ENCODE results near the gene GNA15.

- TF ChIP-seq EZH2 (IDR thresholded peaks at IDR 0.05; ENCODE audit: borderline replicate concordance, low read length), result no peak
- TF ChIP-seq CTCF (IDR thresholded peaks at IDR 0.05; ENCODE audit: low read length), result no peak
These were observed 36.2 kb downstream of the GNA15 start for GRCh38 chr19:3171894-3172672.
